ENCODE measurements around the gene USP10. TPM values are rescaled to one million over a fixed set of nuclear protein-coding genes. Genes with fewer than 3 reads are reported as not detected.

The USP10 gene
- total and polyA plus RNA-seq, 2 donors (not counting 3 experiments of a cell fraction or from before 2014, with no cell fraction given), result 84.0 to 115 TPM

GRCh38 chr16:84822990-84823389 lies 123.2 kb downstream of the USP10 start:
- Histone ChIP-seq H3K4me1 (ENCODE audit: control insufficient read depth, extremely low read depth, insufficient read depth, low read length) (peaks cover 4% of the 10 kb centered on the region), H3K9ac (replicated peaks; ENCODE audit: extremely low read depth, insufficient read depth, low read length) (no peak overlapping the region), H3K79me2 (ENCODE audit: control insufficient read depth, insufficient read depth, low read length) (no peaks in the 10 kb centered on the region), H3K4me3 (replicated peaks in 1 of 3; ENCODE audit: insufficient read depth in 1 of 3, low read depth in 1 of 3, low read length in 3 of 3) (no peak overlapping the region), H3K9me3 (replicated peaks; ENCODE audit: control insufficient read depth, insufficient read depth, low read length) (no peaks in the 10 kb centered on the region), H4K20me1 (replicated peaks; ENCODE audit: control insufficient read depth, extremely low read depth, insufficient read depth, low read length) (no peaks in the 10 kb centered on the region), H3K36me3 (ENCODE audit: control insufficient read depth in 2 of 2, extremely low read depth in 1 of 2, insufficient read depth in 2 of 2, low read length in 2 of 2) (no peaks in the 10 kb centered on the region), H3K27ac (ENCODE audit: insufficient read depth, low read depth, low read length) (no peak overlapping the region), H3K9me1 (replicated peaks; ENCODE audit: control insufficient read depth, extremely low read depth, insufficient read depth, low read length) (no peaks in the 10 kb centered on the region), H2AFZ (ENCODE audit: low read depth, low read length) (no peak overlapping the region), H3K4me2 (ENCODE audit: insufficient read depth, low read length) (no peak overlapping the region), H3K27me3 (ENCODE audit: control insufficient read depth in 2 of 2, insufficient read depth in 2 of 2, low read length in 2 of 2) (peaks cover 3 to 10% of the 10 kb centered on the region in 2 experiments)
- BruUV-seq (replicated peaks), result no TSS peak
- dilution Hi-C loops (cut with MboI; ENCODE audit: extremely low pct_ligation_motif_present, low sequenced_read_pairs), result no loop called here
- intact Hi-C loops (cut with micrococcal nuclease), result no loop called here
- no peak for FAIRE-seq
- DNase-seq (ENCODE audit: low read depth, low spot score), result no peak
- ChIA-PET CTCF (no interaction called here), POLR2A (no interaction called here)
- TF ChIP-seq FOS (IDR thresholded peaks at IDR 0.05; ENCODE audit: borderline replicate concordance, insufficient read depth, low read length), result no peak
- TF ChIP-seq GATA2 (IDR thresholded peaks at IDR 0.05; ENCODE audit: insufficient read depth, insufficient read length, low read depth, low read length), result no peak
- TF ChIP-seq MAX (IDR thresholded peaks at IDR 0.05; ENCODE audit: insufficient read depth, insufficient read length), result no peak
- TF ChIP-seq POLR2A (IDR thresholded peaks at IDR 0.05; ENCODE audit: low read depth, low read length), result no peak
- TF ChIP-seq EZH2 (IDR thresholded peaks at IDR 0.05; ENCODE audit: borderline replicate concordance, low read depth, low read length, severe bottlenecking), result no peak
- no peak for TF ChIP-seq POLR2AphosphoS5 (IDR thresholded peaks at IDR 0.05; ENCODE audit: insufficient read depth, low read depth, low read length)
- TF ChIP-seq JUN (IDR thresholded peaks at IDR 0.05; ENCODE audit: borderline replicate concordance, insufficient read depth, insufficient read length, low read depth), result no peak
- no peak for TF ChIP-seq CTCF (IDR thresholded peaks at IDR 0.05; ENCODE audit: extremely low read depth in 1 of 2, insufficient read depth in 1 of 2, low read depth in 1 of 2, low read length in 2 of 2)
- TF ChIP-seq MYC (IDR thresholded peaks at IDR 0.05; ENCODE audit: low read depth, low read length), result no peak

Data from endothelial cell of umbilical vein (primary cell).